SK-N-MC (cell line): Measurements from ENCODE around the gene ATP2B2.

Source experiments
- DNase-seq: peaks from one replicate; pipeline ENCODE4 v3.0.0-alpha.2; 2011; ENCODE audit warnings: low read depth, low spot score
- H3K27ac ChIP-seq: fragments of 200-600 bp; sonication (generic); 2 replicates; pipeline ENCODE4 v1.5.1; 2016; ENCODE audit warnings: mixed run types
- H3K36me3 ChIP-seq: fragments of 200-600 bp; sonication (generic); 2 replicates; pipeline ENCODE4 v1.6.1; 2017; ENCODE audit warnings: antibody characterized with exemption, low read length, mixed read lengths; ENCODE audit not compliant: insufficient read depth
- H3K4me3 ChIP-seq: fragments of 200-600 bp; sonication (generic); 2 replicates; pipeline ENCODE4 v1.5.1; 2016
- H3K9ac ChIP-seq: fragments of 200-600 bp; sonication (generic); 2 replicates; pipeline ENCODE4 v1.8.0; 2017; ENCODE audit warnings: mixed run types, mixed read lengths; ENCODE audit not compliant: insufficient read length
- H3K9me3 ChIP-seq: fragments of 200-600 bp; sonication (generic); 2 replicates; pipeline ENCODE4 v1.6.1; 2017; ENCODE audit warnings: low read depth, mild to moderate bottlenecking, antibody characterized with exemption, low read length, moderate library complexity, mixed read lengths
- EZH2 ChIP-seq: fragments of 200-600 bp; sonication (generic); IDR thresholded peaks from one replicate; pipeline ENCODE4 v1.6.1; 2017; ENCODE audit warnings: antibody characterized with exemption
- FOXP2 ChIP-seq: optimal IDR thresholded peaks from 2 replicates; pipeline ENCODE3; 2011; ENCODE audit warnings: mild to moderate bottlenecking, moderate library complexity; ENCODE audit not compliant: insufficient read depth; ENCODE audit errors: extremely low read length, control extremely low read depth
- POLR2AphosphoS5 ChIP-seq: IDR thresholded peaks from 2 replicates; pipeline ENCODE4 v1.6.1; 2012; ENCODE audit warnings: mild to moderate bottlenecking, low read depth, low read length, borderline replicate concordance

Gene ATP2B2

GRCh38 chr3:10289077-10289476 is 216.3 kb downstream of the ATP2B2 start:
- Histone ChIP-seq H3K9me3 (no peaks in the 10 kb centered on the region), H3K36me3 (no peaks in the 10 kb centered on the region), H3K9ac (no peak overlapping the region), H3K4me3 (no peak overlapping the region), H3K27ac (no peak overlapping the region)
- TF ChIP-seq POLR2AphosphoS5, result no peak
- no peak for TF ChIP-seq EZH2
- TF ChIP-seq FOXP2, result no peak
- no peak for DNase-seq

GRCh38 chr3:10288575-10288960 is 216.8 kb downstream of the ATP2B2 start:
- no peak overlapping the region for H3K27ac ChIP-seq
- H3K36me3 ChIP-seq, result no peaks in the 10 kb centered on the region
- H3K9ac ChIP-seq, result no peak overlapping the region
- DNase-seq, result no peak
- no peaks in the 10 kb centered on the region for H3K9me3 ChIP-seq
- no peak for TF ChIP-seq FOXP2
- no peak for TF ChIP-seq POLR2AphosphoS5
- TF ChIP-seq EZH2, result no peak
- no peak overlapping the region for H3K4me3 ChIP-seq

- no peaks in the 10 kb centered on the region for H3K9me3 ChIP-seq
- TF ChIP-seq FOXP2, result no peak
- TF ChIP-seq POLR2AphosphoS5, result no peak
- TF ChIP-seq EZH2, result no peak
- DNase-seq, result no peak
- no peaks in the 10 kb centered on the region for H3K36me3 ChIP-seq
- no peak overlapping the region for H3K27ac ChIP-seq
- no peak overlapping the region for H3K9ac ChIP-seq
- no peak overlapping the region for H3K4me3 ChIP-seq
Measured at GRCh38 chr3:10287936-10288574, 217.3 kb downstream of the ATP2B2 start.

GRCh38 chr3:10286596-10287295 is 218.6 kb downstream of the ATP2B2 start:
- Histone ChIP-seq H3K4me3 (no peak overlapping the region), H3K9me3 (no peaks in the 10 kb centered on the region), H3K9ac (no peak overlapping the region), H3K36me3 (no peaks in the 10 kb centered on the region), H3K27ac (no peak overlapping the region)
- DNase-seq, result peak; percentile 28
- TF ChIP-seq POLR2AphosphoS5 (no peak), FOXP2 (no peak), EZH2 (no peak)

GRCh38 chr3:10286133-10286524 is 219.3 kb downstream of the ATP2B2 start:
- no peak for DNase-seq
- TF ChIP-seq POLR2AphosphoS5 (no peak), EZH2 (no peak), FOXP2 (no peak)
- no peak overlapping the region for H3K27ac ChIP-seq
- no peaks in the 10 kb centered on the region for H3K9me3 ChIP-seq
- no peak overlapping the region for H3K9ac ChIP-seq
- H3K36me3 ChIP-seq, result no peaks in the 10 kb centered on the region
- H3K4me3 ChIP-seq, result no peak overlapping the region

- no peak overlapping the region for H3K4me3 ChIP-seq
- TF ChIP-seq FOXP2 (no peak), EZH2 (no peak), POLR2AphosphoS5 (no peak)
- H3K9ac ChIP-seq, result no peak overlapping the region
- no peaks in the 10 kb centered on the region for H3K9me3 ChIP-seq
- H3K27ac ChIP-seq, result no peak overlapping the region
- no peak for DNase-seq
- H3K36me3 ChIP-seq, result no peaks in the 10 kb centered on the region
Measured at GRCh38 chr3:10285272-10286132, 219.9 kb downstream of the ATP2B2 start.

GRCh38 chr3:10284496-10284895 is 220.9 kb downstream of the ATP2B2 start:
- DNase-seq, result no peak
- no peak overlapping the region for H3K9ac ChIP-seq
- H3K4me3 ChIP-seq, result no peak overlapping the region

GRCh38 chr3:10283638-10284037 is 221.7 kb downstream of the ATP2B2 start:
- no peak for DNase-seq
- no peak overlapping the region for H3K4me3 ChIP-seq
- no peak overlapping the region for H3K27ac ChIP-seq
- H3K9ac ChIP-seq, result no peak overlapping the region
- no peak for TF ChIP-seq FOXP2
- TF ChIP-seq POLR2AphosphoS5, result no peak
- TF ChIP-seq EZH2, result no peak
- no peaks in the 10 kb centered on the region for H3K9me3 ChIP-seq
- H3K36me3 ChIP-seq, result no peaks in the 10 kb centered on the region

More at GRCh38 chr3:10284496-10284895, 220.9 kb downstream of the ATP2B2 start:
- TF ChIP-seq EZH2 (no peak), FOXP2 (no peak), POLR2AphosphoS5 (no peak)
- no peaks in the 10 kb centered on the region for H3K9me3 ChIP-seq
- no peaks in the 10 kb centered on the region for H3K36me3 ChIP-seq
- H3K27ac ChIP-seq, result no peak overlapping the region
